HCT116 (cell line): ENCODE results near the gene KLHL40.

ENCODE experiments used
- CEBPB ChIP-seq: IDR thresholded peaks from 2 replicates; pipeline ENCODE4 v1.6.1; 2012; ENCODE audit warnings: low read depth
- CTCF ChIP-seq, 3 experiments: fragments of 200-600 bp in 1 of 3; sonication (generic) in 1 of 3; IDR thresholded peaks in 2 of 3; conservative IDR thresholded peaks in 1 of 3; 2 replicates each; pipeline ENCODE4 v1.5.1; 2012 to 2017; ENCODE audit warnings: low read depth in 2 of 3, low read length in 2 of 3, antibody characterized with exemption in 1 of 3, borderline replicate concordance in 1 of 3, control low read depth in 1 of 3, mild to moderate bottlenecking in 1 of 3, mixed read lengths in 1 of 3, mixed run types in 1 of 3, moderate library complexity in 1 of 3; ENCODE audit not compliant: insufficient read depth in 1 of 3
- EZH2 ChIP-seq: fragments of 200-600 bp; sonication (generic); IDR thresholded peaks from 2 replicates; pipeline ENCODE4 v1.6.1; 2017; ENCODE audit warnings: antibody characterized with exemption, mixed run types
- EZH2phosphoT487 ChIP-seq: fragments of 200-600 bp; IDR thresholded peaks from 2 replicates; pipeline ENCODE4 v1.6.1; 2018; ENCODE audit warnings: antibody characterized with exemption, borderline replicate concordance
- POLR2A ChIP-seq: IDR thresholded peaks from 2 replicates; pipeline ENCODE4 v1.7.0; 2011; ENCODE audit warnings: borderline replicate concordance; ENCODE audit not compliant: insufficient read depth, insufficient read length; ENCODE audit errors: extremely low read depth
- RAD21 ChIP-seq: IDR thresholded peaks from 2 replicates; pipeline ENCODE4 v1.6.1; 2012; ENCODE audit warnings: low read depth, mild to moderate bottlenecking
- SIN3A ChIP-seq: IDR thresholded peaks from 2 replicates; pipeline ENCODE4 v1.6.1; 2012; ENCODE audit warnings: low read depth
- SP1 ChIP-seq: IDR thresholded peaks from 2 replicates; pipeline ENCODE4 v1.6.1; 2012; ENCODE audit warnings: low read depth
- TCF7L2 ChIP-seq: IDR thresholded peaks from 2 replicates; pipeline ENCODE4 v1.7.0; 2011; ENCODE audit warnings: borderline replicate concordance, inconsistent platforms; ENCODE audit not compliant: insufficient read depth, insufficient read length; ENCODE audit errors: extremely low read depth
- ZBTB33 ChIP-seq: IDR thresholded peaks from 2 replicates; pipeline ENCODE4 v1.6.1; 2011; ENCODE audit warnings: mild to moderate bottlenecking, low read length, moderate library complexity; ENCODE audit not compliant: insufficient replicate concordance; ENCODE audit errors: extremely low read depth
- ZFX ChIP-seq: fragments of 450-650 bp; IDR thresholded peaks from 2 replicates; pipeline ENCODE4 v1.6.1; 2017

- no peak for TF ChIP-seq EZH2
- no peak for TF ChIP-seq CTCF (IDR thresholded peaks at IDR 0.05 in 2 of 3, conservative IDR thresholded peaks at IDR 0.05 in 1 of 3; ENCODE audit: borderline replicate concordance in 1 of 3, insufficient read depth in 1 of 3, low read depth in 2 of 3, low read length in 2 of 3)
- no peak for TF ChIP-seq ZFX
- TF ChIP-seq RAD21 = no peak
- no peak for TF ChIP-seq POLR2A
- no peak for TF ChIP-seq CEBPB
- TF ChIP-seq SIN3A = no peak
- no peak for TF ChIP-seq ZBTB33
- no peak for TF ChIP-seq EZH2phosphoT487
- TF ChIP-seq SP1 = no peak
- TF ChIP-seq TCF7L2 = no peak
These were observed 6.9 kb upstream of the KLHL40 start for GRCh38 chr3:42678447-42678846.
